Smooth muscle cell (in vitro differentiated cells): ENCODE data around the gene SLC43A3. TPM values are rescaled to one million over a fixed set of nuclear protein-coding genes. Genes with fewer than 3 reads are reported as not detected.

Experiments
- DNase-seq: peaks from one replicate; lab custom pipeline; 2025; ENCODE audit not compliant: unreplicated experiment; lab: John Stamatoyannopoulos, UW
- H2AFZ ChIP-seq: fragments of 200-600 bp; sonication (generic); 2 replicates; pipeline ENCODE4 v1.6.0; 2016; ENCODE audit warnings: antibody characterized with exemption, low read depth, mild to moderate bottlenecking
- H3F3A ChIP-seq: fragments of 200-600 bp; sonication (generic); 2 replicates; pipeline ENCODE4 v1.6.0; 2017; ENCODE audit warnings: antibody characterized with exemption, low read depth
- H3K27ac ChIP-seq: fragments of 200-600 bp; sonication (generic); 2 replicates; pipeline ENCODE4 v1.5.1; 2016; ENCODE audit warnings: low read depth, mild to moderate bottlenecking
- H3K27me3 ChIP-seq: fragments of 200-600 bp; sonication (generic); 2 replicates; pipeline ENCODE4 v1.6.1; 2016; ENCODE audit warnings: low read depth, mild to moderate bottlenecking
- H3K36me3 ChIP-seq: fragments of 200-600 bp; sonication (generic); 2 replicates; pipeline ENCODE4 v1.5.1; 2016; ENCODE audit warnings: low read depth
- H3K4me1 ChIP-seq: fragments of 200-600 bp; sonication (generic); 2 replicates; pipeline ENCODE4 v1.5.1; 2016; ENCODE audit warnings: low read depth
- H3K4me2 ChIP-seq: fragments of 200-600 bp; sonication (generic); 2 replicates; pipeline ENCODE4 v1.6.0; 2016; ENCODE audit warnings: mild to moderate bottlenecking
- H3K4me3 ChIP-seq: fragments of 200-600 bp; sonication (generic); 2 replicates; pipeline ENCODE4 v1.5.1; 2016; ENCODE audit warnings: mild to moderate bottlenecking
- H3K79me2 ChIP-seq: fragments of 200-600 bp; sonication (generic); 2 replicates; pipeline ENCODE4 v1.6.0; 2016; ENCODE audit warnings: low read depth, mild to moderate bottlenecking
- H3K9ac ChIP-seq: fragments of 200-600 bp; sonication (generic); 2 replicates; pipeline ENCODE4 v1.6.0; 2016; ENCODE audit warnings: low read depth
- H3K9me3 ChIP-seq: fragments of 200-600 bp; sonication (generic); replicated peaks from 2 replicates; pipeline ENCODE4 v1.5.1; 2016; ENCODE audit warnings: low read depth
- H4K20me1 ChIP-seq: fragments of 200-600 bp; sonication (generic); 2 replicates; pipeline ENCODE4 v1.6.0; 2016; ENCODE audit warnings: low read depth
- CTCF ChIP-seq: fragments of 200-600 bp; sonication (generic); IDR thresholded peaks from 2 replicates; pipeline ENCODE4 v1.5.1; 2017; ENCODE audit warnings: borderline replicate concordance, mild to moderate bottlenecking, antibody characterized with exemption; ENCODE audit not compliant: insufficient read depth, poor library complexity, severe bottlenecking
- WGBS: methylation state at CpG from one replicate; pipeline ENCODE4 v1.1.7; 2016; ENCODE audit warnings: low lambda C conversion rate; 5-methylcytosine and 5-hydroxymethylcytosine counted together
- polyA plus RNA-seq: library from polyadenylated mRNA; unstranded; fragments of >200 nt; fragmentation: Nextera tagmentation; extraction: Ambion mirVana; gene quantifications from 2 replicates; pipeline ENCODE4 v1.2.1, GENCODE V29; 2016
- total RNA-seq: library from RNA; depleted of rRNA; stranded (reverse); fragments of >200 nt; gene quantifications from 2 replicates; pipeline ENCODE4 v1.2.3, GENCODE V29; 2014

Gene SLC43A3
- total and polyA plus RNA-seq, 2 experiments from 2014 or later = 9.3 to 12.8 TPM

- no peaks in the 10 kb centered on the region for H4K20me1 ChIP-seq
- H3K4me2 ChIP-seq = no peak overlapping the region
- no peak overlapping the region for H3K27ac ChIP-seq
- no peak overlapping the region for H3K4me3 ChIP-seq
- peaks cover 59% of the 10 kb centered on the region for H3K27me3 ChIP-seq
- no peaks in the 10 kb centered on the region for H3K4me1 ChIP-seq
- H3K9ac ChIP-seq = no peak overlapping the region
- DNase-seq = no peak
- H3F3A ChIP-seq = no peaks in the 10 kb centered on the region
- TF ChIP-seq CTCF = no peak
- no peak overlapping the region for H2AFZ ChIP-seq
- H3K9me3 ChIP-seq = no peaks in the 10 kb centered on the region
- H3K36me3 ChIP-seq = no peaks in the 10 kb centered on the region
- 89% methylated on average over 11 of the region's 11 CpGs for WGBS
- no peaks in the 10 kb centered on the region for H3K79me2 ChIP-seq
Measured at GRCh38 chr11:57395905-57396623, 30.9 kb downstream of the SLC43A3 start.

- H3K36me3 ChIP-seq = no peaks in the 10 kb centered on the region
- no peak for DNase-seq
- WGBS = 77% methylated on average over 4 of the region's 4 CpGs
- peaks cover 66% of the 10 kb centered on the region for H3K27me3 ChIP-seq
- no peak for TF ChIP-seq CTCF
- no peak overlapping the region for H3K9ac ChIP-seq
- H3K4me3 ChIP-seq = no peak overlapping the region
- H2AFZ ChIP-seq = no peak overlapping the region
- no peaks in the 10 kb centered on the region for H3K4me1 ChIP-seq
- H3K27ac ChIP-seq = no peak overlapping the region
- H4K20me1 ChIP-seq = no peaks in the 10 kb centered on the region
- H3K4me2 ChIP-seq = no peak overlapping the region
- no peaks in the 10 kb centered on the region for H3F3A ChIP-seq
- no peaks in the 10 kb centered on the region for H3K9me3 ChIP-seq
- no peaks in the 10 kb centered on the region for H3K79me2 ChIP-seq
Measured at GRCh38 chr11:57394203-57394965, 32.5 kb downstream of the SLC43A3 start.

DNA sequence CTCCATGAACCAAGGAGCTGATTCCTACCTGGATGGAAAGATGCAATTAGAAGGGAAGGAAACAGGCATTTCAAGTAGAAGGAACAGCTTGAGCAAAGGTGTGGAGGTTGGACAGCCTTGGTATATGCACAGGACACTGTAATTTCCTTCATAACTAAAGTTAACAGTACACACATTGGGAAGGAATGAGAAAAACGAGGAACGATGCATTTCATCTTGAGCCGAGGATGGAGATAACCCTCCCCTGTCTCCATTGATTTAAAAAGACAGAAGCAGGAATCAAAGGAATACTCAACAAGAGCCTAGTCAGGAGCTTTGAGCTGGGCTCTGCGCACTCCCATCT lies 34.2 kb downstream of the SLC43A3 start:
- H3K79me2 ChIP-seq = no peaks in the 10 kb centered on the region
- H3K4me3 ChIP-seq = no peak overlapping the region
- H3K27me3 ChIP-seq = peaks cover 62% of the 10 kb centered on the region
- no peak for DNase-seq
- H2AFZ ChIP-seq = no peak overlapping the region
- no peak overlapping the region for H3K4me2 ChIP-seq
- H3K4me1 ChIP-seq = no peaks in the 10 kb centered on the region
- H4K20me1 ChIP-seq = no peaks in the 10 kb centered on the region
- WGBS = 82% methylated on average over 4 of the region's 4 CpGs
- H3K36me3 ChIP-seq = no peaks in the 10 kb centered on the region
- H3F3A ChIP-seq = no peaks in the 10 kb centered on the region
- no peaks in the 10 kb centered on the region for H3K9me3 ChIP-seq
- no peak overlapping the region for H3K9ac ChIP-seq
- TF ChIP-seq CTCF = no peak
- H3K27ac ChIP-seq = no peak overlapping the region
